HEK293 (cell line): ENCODE results near the gene MAP3K6.
"Not testable (repeated sequence)": the region's sequence is repeated elsewhere in the genome, so short reads cannot be mapped to it uniquely, and the experiment has no call there.

Source experiments
- CTCF ChIA-PET: fragments of 350-600 bp; formaldehyde crosslinking; extraction: SDS; loops from one replicate; lab custom pipeline; 2021; ENCODE audit warnings: antibody characterized with exemption; lab: Yijun Ruan, JAX
- POLR2A ChIA-PET: fragments of 300-600 bp; formaldehyde crosslinking; extraction: SDS; loops from one replicate; lab custom pipeline; 2020; ENCODE audit warnings: antibody characterized with exemption, inconsistent platforms; lab: Yijun Ruan, JAX
- H3K27ac ChIP-seq: fragments of 200-500 bp; sonication (Bioruptor generic); 2 replicates; pipeline ENCODE4 v1.5.1; 2014; ENCODE audit warnings: low read depth, low read length, control low read depth, inconsistent platforms; ENCODE audit errors: extremely low read depth
- H3K36me3 ChIP-seq, 2 experiments: fragments of 200-500 bp in 1 of 2; sonication (Bioruptor generic) in 1 of 2; 1 replicate in 1 of 2; 2 replicates in 1 of 2; pipeline ENCODE4 v1.5.1; 2014 to 2017; ENCODE audit warnings: inconsistent platforms in 2 of 2, low read length in 2 of 2; ENCODE audit not compliant: control insufficient read depth in 2 of 2, insufficient read depth in 1 of 2
- H3K4me1 ChIP-seq: fragments of 200-500 bp; sonication (Bioruptor generic); 2 replicates; pipeline ENCODE4 v1.5.1; 2014; ENCODE audit warnings: mild to moderate bottlenecking, low read length, inconsistent platforms; ENCODE audit not compliant: control insufficient read depth, insufficient read depth
- H3K4me3 ChIP-seq: 2 replicates; pipeline ENCODE4 v1.5.1; 2011; ENCODE audit warnings: low read depth, mild to moderate bottlenecking, control low read depth, low read length, moderate library complexity
- H3K9me3 ChIP-seq: fragments of 200-500 bp; sonication (Bioruptor generic); 2 replicates; pipeline ENCODE4 v1.5.1; 2014; ENCODE audit warnings: low read depth, low read length, inconsistent platforms; ENCODE audit not compliant: control insufficient read depth, insufficient read depth
- BCL11B ChIP-seq: fragments of 450-650 bp; formaldehyde crosslinking; IDR thresholded peaks from 2 replicates; pipeline ENCODE4 v1.5.1; 2016; ENCODE audit warnings: low read depth, missing biosample characterization, missing genetic modification characterization
- HOXA7 ChIP-seq: sonication (generic); formaldehyde crosslinking; IDR thresholded peaks from 2 replicates; pipeline ENCODE4 v1.8.1; 2022; ENCODE audit warnings: missing genetic modification reagents, borderline replicate concordance
- KLF1 ChIP-seq: fragments of 450-650 bp; formaldehyde crosslinking; IDR thresholded peaks from 2 replicates; pipeline ENCODE4 v1.5.1; 2016; ENCODE audit warnings: missing biosample characterization, missing genetic modification characterization
- KLF8 ChIP-seq: fragments of 450-650 bp; formaldehyde crosslinking; IDR thresholded peaks from 2 replicates; pipeline ENCODE4 v1.5.1; 2016; ENCODE audit warnings: missing biosample characterization, missing genetic modification characterization
- KLF9 ChIP-seq: fragments of 450-650 bp; formaldehyde crosslinking; IDR thresholded peaks from 2 replicates; pipeline ENCODE4 v1.5.1; 2016; ENCODE audit warnings: missing biosample characterization, missing genetic modification characterization, low read depth
- SCRT1 ChIP-seq: fragments of 450-650 bp; formaldehyde crosslinking; IDR thresholded peaks from 2 replicates; pipeline ENCODE4 v1.5.1; 2016; ENCODE audit warnings: missing biosample characterization, missing genetic modification characterization, borderline replicate concordance
- SP3 ChIP-seq: fragments of 450-650 bp; formaldehyde crosslinking; IDR thresholded peaks from 2 replicates; pipeline ENCODE4 v1.5.1; 2016; ENCODE audit warnings: missing biosample characterization, missing genetic modification characterization
- WT1 ChIP-seq: fragments of 450-650 bp; formaldehyde crosslinking; IDR thresholded peaks from 2 replicates; pipeline ENCODE4 v1.5.1; 2016; ENCODE audit warnings: missing biosample characterization, missing genetic modification characterization
- YY1 ChIP-seq: fragments of 450-650 bp; formaldehyde crosslinking; IDR thresholded peaks from 2 replicates; pipeline ENCODE4 v1.5.1; 2018; ENCODE audit warnings: missing biosample characterization, missing genetic modification characterization
- ZBTB10 ChIP-seq: fragments of 450-650 bp; formaldehyde crosslinking; IDR thresholded peaks from 2 replicates; pipeline ENCODE4 v1.5.1; 2016; ENCODE audit warnings: missing biosample characterization, missing genetic modification characterization
- ZNF146 ChIP-seq: fragments of 450-650 bp; formaldehyde crosslinking; IDR thresholded peaks from 2 replicates; pipeline ENCODE4 v1.5.1; 2016; ENCODE audit warnings: missing biosample characterization, missing genetic modification characterization
- ZNF239 ChIP-seq: fragments of 450-650 bp; formaldehyde crosslinking; IDR thresholded peaks from 2 replicates; pipeline ENCODE4 v1.5.1; 2016; ENCODE audit warnings: missing biosample characterization, missing genetic modification characterization
- ZNF266 ChIP-seq: fragments of 450-650 bp; formaldehyde crosslinking; IDR thresholded peaks from 2 replicates; pipeline ENCODE4 v1.5.1; 2016; ENCODE audit warnings: missing biosample characterization, missing genetic modification characterization, low read depth
- ZNF274 ChIP-seq, 2 experiments: fragments of 200-500 bp in 1 of 2; fragments of 450-650 bp in 1 of 2; sonication (Bioruptor generic) in 1 of 2; formaldehyde crosslinking in 1 of 2; IDR thresholded peaks; 2 replicates each; pipeline versions ENCODE4 v1.5.1 to v1.6.1; 2014 to 2016; ENCODE audit warnings: borderline replicate concordance in 1 of 2, inconsistent platforms in 1 of 2, low read length in 1 of 2, missing biosample characterization in 1 of 2, missing genetic modification characterization in 1 of 2
- ZNF423 ChIP-seq: fragments of 450-650 bp; formaldehyde crosslinking; IDR thresholded peaks from 2 replicates; pipeline ENCODE4 v1.5.1; 2016; ENCODE audit warnings: missing biosample characterization, missing genetic modification characterization
- ZNF521 ChIP-seq: fragments of 450-650 bp; formaldehyde crosslinking; IDR thresholded peaks from 2 replicates; pipeline ENCODE4 v1.5.1; 2017; ENCODE audit warnings: missing biosample characterization, mild to moderate bottlenecking, missing genetic modification characterization
- ZNF623 ChIP-seq: fragments of 450-650 bp; formaldehyde crosslinking; IDR thresholded peaks from 2 replicates; pipeline ENCODE4 v1.5.1; 2016; ENCODE audit warnings: missing biosample characterization, missing genetic modification characterization
- ZNF626 ChIP-seq: fragments of 450-650 bp; sonication (Bioruptor Pico); formaldehyde crosslinking; IDR thresholded peaks from 2 replicates; pipeline ENCODE4 v1.5.1; 2018; ENCODE audit warnings: missing biosample characterization, missing genetic modification characterization, inconsistent platforms
- ZNF658 ChIP-seq: fragments of 450-650 bp; formaldehyde crosslinking; IDR thresholded peaks from 2 replicates; pipeline ENCODE4; 2016; ENCODE audit warnings: missing biosample characterization, missing genetic modification characterization
- ZNF707 ChIP-seq: fragments of 450-650 bp; formaldehyde crosslinking; IDR thresholded peaks from 2 replicates; pipeline ENCODE4 v1.5.1; 2016; ENCODE audit warnings: missing biosample characterization, missing genetic modification characterization
- ZNF747 ChIP-seq: fragments of 450-650 bp; formaldehyde crosslinking; IDR thresholded peaks from 2 replicates; pipeline ENCODE4 v1.5.1; 2016; ENCODE audit warnings: missing biosample characterization, missing genetic modification characterization
- TF ChIP-seq, protein P1 (sequence below): fragments of 450-650 bp; formaldehyde crosslinking; IDR thresholded peaks from 2 replicates; pipeline ENCODE4 v1.5.1; 2016; ENCODE audit warnings: missing biosample characterization, missing genetic modification characterization
- TF ChIP-seq, protein P2 (sequence below): fragments of 450-650 bp; formaldehyde crosslinking; IDR thresholded peaks from 2 replicates; pipeline ENCODE4 v1.5.1; 2016; ENCODE audit warnings: missing biosample characterization, missing genetic modification characterization
- TF ChIP-seq, protein P3 (sequence below): fragments of 450-650 bp; formaldehyde crosslinking; IDR thresholded peaks from 2 replicates; pipeline ENCODE4 v1.5.1; 2017; ENCODE audit warnings: missing biosample characterization, missing genetic modification characterization

Gene MAP3K6

DNA sequence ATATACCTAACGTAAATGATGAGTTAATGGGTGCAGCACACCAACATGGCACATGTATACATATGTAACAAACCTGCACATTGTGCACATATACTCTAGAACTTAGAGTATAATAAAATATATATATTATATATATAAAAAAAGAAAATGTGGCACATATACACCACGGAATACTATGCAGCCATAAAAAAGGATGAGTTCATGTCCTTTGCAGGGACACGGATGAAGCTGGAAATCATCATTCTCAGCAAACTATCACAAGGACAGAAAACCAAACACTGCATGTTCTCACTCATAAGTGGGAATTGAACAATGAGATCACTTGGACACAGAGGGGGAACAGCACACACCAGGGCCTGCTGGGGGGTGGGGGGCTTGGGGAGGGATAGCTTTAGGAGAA is 18.0 kb upstream of the MAP3K6 start:
- H3K9me3 ChIP-seq, H3K36me3 ChIP-seq, POLR2A ChIA-PET, H3K4me1 ChIP-seq, H3K4me3 ChIP-seq, H3K27ac ChIP-seq: not testable (repeated sequence)
- peak; percentile 90 for TF ChIP-seq ZNF146 (tag by site-specific recombination)
- CTCF ChIA-PET = interaction anchor here (0.6 to 8.9 kb wide), 8 partner anchors 17 to 325 kb away, joined by 3 to 129 read pairs (median 3); partner anchors contain the start of gene MAP3K6

- POLR2A ChIA-PET = interaction anchor here (2.8 kb wide), 1 partner anchor 19 kb away, joined by 8 read pairs; no protein-coding TSS in a partner anchor
- no peak for TF ChIP-seq SCRT1 (tag by site-specific recombination)
- TF ChIP-seq BCL11B (tag by site-specific recombination) = peak; percentile 80; the same call in 1 of the 2 replicates
- TF ChIP-seq ZNF707 = no peak
- TF ChIP-seq, protein P1, sequence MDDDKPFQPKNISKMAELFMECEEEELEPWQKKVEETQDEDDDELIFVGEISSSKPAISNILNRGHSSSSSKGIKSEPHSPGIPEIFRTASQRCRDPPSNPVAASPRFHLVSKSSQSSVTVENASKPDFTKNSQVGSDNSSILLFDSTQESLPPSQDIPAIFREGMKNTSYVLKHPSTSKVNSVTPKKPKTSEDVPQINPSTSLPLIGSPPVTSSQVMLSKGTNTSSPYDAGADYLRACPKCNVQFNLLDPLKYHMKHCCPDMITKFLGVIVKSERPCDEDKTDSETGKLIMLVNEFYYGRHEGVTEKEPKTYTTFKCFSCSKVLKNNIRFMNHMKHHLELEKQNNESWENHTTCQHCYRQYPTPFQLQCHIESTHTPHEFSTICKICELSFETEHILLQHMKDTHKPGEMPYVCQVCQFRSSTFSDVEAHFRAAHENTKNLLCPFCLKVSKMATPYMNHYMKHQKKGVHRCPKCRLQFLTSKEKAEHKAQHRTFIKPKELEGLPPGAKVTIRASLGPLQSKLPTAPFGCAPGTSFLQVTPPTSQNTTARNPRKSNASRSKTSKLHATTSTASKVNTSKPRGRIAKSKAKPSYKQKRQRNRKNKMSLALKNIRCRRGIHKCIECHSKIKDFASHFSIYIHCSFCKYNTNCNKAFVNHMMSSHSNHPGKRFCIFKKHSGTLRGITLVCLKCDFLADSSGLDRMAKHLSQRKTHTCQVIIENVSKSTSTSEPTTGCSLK (tag by site-specific recombination) = no peak
- no peak for TF ChIP-seq ZBTB10 (tag by site-specific recombination)
- TF ChIP-seq, protein P2, sequence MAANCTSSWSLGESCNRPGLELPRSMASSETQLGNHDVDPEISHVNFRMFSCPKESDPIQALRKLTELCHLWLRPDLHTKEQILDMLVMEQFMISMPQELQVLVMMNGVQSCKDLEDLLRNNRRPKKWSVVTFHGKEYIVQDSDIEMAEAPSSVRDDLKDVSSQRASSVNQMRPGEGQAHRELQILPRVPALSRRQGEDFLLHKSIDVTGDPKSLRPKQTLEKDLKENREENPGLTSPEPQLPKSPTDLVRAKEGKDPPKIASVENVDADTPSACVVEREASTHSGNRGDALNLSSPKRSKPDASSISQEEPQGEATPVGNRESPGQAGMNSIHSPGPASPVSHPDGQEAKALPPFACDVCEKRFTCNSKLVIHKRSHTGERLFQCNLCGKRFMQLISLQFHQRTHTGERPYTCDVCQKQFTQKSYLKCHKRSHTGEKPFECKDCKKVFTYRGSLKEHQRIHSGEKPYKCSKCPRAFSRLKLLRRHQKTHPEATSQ (tag by site-specific recombination) = no peak
- no peak for TF ChIP-seq WT1 (tag by site-specific recombination)
- H3K27ac ChIP-seq = no peak overlapping the region
- H3K9me3 ChIP-seq = no peaks in the 10 kb centered on the region
- H3K36me3 ChIP-seq = no peaks in the 10 kb centered on the region
- H3K4me1 ChIP-seq = no peaks in the 10 kb centered on the region
- no peak overlapping the region for H3K4me3 ChIP-seq
- CTCF ChIA-PET = interaction anchor here (0.7 to 8.9 kb wide), 5 partner anchors 8 to 282 kb away, joined by 3 to 129 read pairs (median 3); partner anchors contain the start of gene MAP3K6
Observed at GRCh38 chr1:27383661-27384060, 16.9 kb upstream of the MAP3K6 start.

GRCh38 chr1:27383039-27383605 is 16.4 kb upstream of the MAP3K6 start, which contains the start of gene CD164L2:
Gene CD164L2 (minus strand): TSS chr1:27383333. CDS start chr1:27383239, 94 bp downstream.
- H3K27ac ChIP-seq = no peak within 1 kb of the TSS
- no peak within 1 kb of the TSS for H3K4me3 ChIP-seq
- no peaks in the 10 kb centered on the region for H3K4me1 ChIP-seq
- CTCF ChIA-PET = interaction anchor here (0.6 to 8.9 kb wide), 5 partner anchors 9 to 83 kb away, joined by 3 to 129 read pairs (median 3); partner anchors contain the start of gene MAP3K6
- H3K9me3 ChIP-seq = no peaks in the 10 kb centered on the region
- POLR2A ChIA-PET = interaction anchor here (2.8 kb wide), 1 partner anchor 18 kb away, joined by 8 read pairs; no protein-coding TSS in a partner anchor
- H3K36me3 ChIP-seq = no peaks in the 10 kb centered on the region
- TF ChIP-seq ZNF747 (tag by site-specific recombination) (no peak), HOXA7 (no peak), ZNF274 (IDR thresholded peaks at IDR 0.05; ENCODE audit: low read length) (no peak), ZNF274 (tag by site-specific recombination; IDR thresholded peaks at IDR 0.05; ENCODE audit: borderline replicate concordance) (no peak), SP3 (peak; percentile 39; the same call in 1 of the 2 replicates), ZNF623 (no peak), ZNF239 (tag by site-specific recombination) (no peak), WT1 (tag by site-specific recombination) (no peak), KLF1 (peak; percentile 68), ZNF626 (no peak), KLF9 (tag by site-specific recombination) (peak; percentile 47; the same call in 1 of the 2 replicates), ZNF423 (tag by site-specific recombination) (no peak), ZNF658 (tag by site-specific recombination) (no peak), ZNF266 (tag by site-specific recombination) (no peak), ZNF521 (tag by site-specific recombination) (no peak), KLF8 (tag by site-specific recombination) (peak; percentile 99), YY1 (tag by site-specific recombination) (no peak)
- TF ChIP-seq, protein P3, sequence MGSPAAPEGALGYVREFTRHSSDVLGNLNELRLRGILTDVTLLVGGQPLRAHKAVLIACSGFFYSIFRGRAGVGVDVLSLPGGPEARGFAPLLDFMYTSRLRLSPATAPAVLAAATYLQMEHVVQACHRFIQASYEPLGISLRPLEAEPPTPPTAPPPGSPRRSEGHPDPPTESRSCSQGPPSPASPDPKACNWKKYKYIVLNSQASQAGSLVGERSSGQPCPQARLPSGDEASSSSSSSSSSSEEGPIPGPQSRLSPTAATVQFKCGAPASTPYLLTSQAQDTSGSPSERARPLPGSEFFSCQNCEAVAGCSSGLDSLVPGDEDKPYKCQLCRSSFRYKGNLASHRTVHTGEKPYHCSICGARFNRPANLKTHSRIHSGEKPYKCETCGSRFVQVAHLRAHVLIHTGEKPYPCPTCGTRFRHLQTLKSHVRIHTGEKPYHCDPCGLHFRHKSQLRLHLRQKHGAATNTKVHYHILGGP (tag by site-specific recombination) = no peak
